ENCODE measurements around the gene MYBPC3. TPM values are rescaled to one million over a fixed set of nuclear protein-coding genes. Genes with fewer than 3 reads are reported as not detected.

MYBPC3 gene
- total RNA-seq (1,000 to 10,000 TPM; 1,404 to 3,138 (median 2,490) TPM), polyA plus RNA-seq (1,000 to 10,000 TPM in 1 of 2 donors, 100 to 1,000 TPM in 1; 484 to 2,250 TPM)
- long read RNA-seq, donor 1, partial matches to known transcripts, result 2,546 of 3,954 reads
- long read RNA-seq, donor 1, other reads (novel, unspliced or antisense), result 1,408 of 3,954 reads
- long read RNA-seq, donor 2, partial matches to known transcripts, result 4,450 of 7,670 reads
- long read RNA-seq, donor 2, other reads (novel, unspliced or antisense), result 3,220 of 7,670 reads
- long read RNA-seq, donor 3, partial matches to known transcripts, result 3,314 of 4,565 reads
- long read RNA-seq, donor 3, other reads (novel, unspliced or antisense), result 1,251 of 4,565 reads

- peak; percentile 57 to 74 for DNase-seq
- peak within 1 kb of the TSS; percentile 83 to 99 (median 96) for H3K27ac ChIP-seq
These were observed at the start of gene MYBPC3 for GRCh38 chr11:47352556-47352955. MYBPC3 (minus strand) TSS chr11:47352702; CDS start chr11:47352647, 55 bp downstream.

DNA sequence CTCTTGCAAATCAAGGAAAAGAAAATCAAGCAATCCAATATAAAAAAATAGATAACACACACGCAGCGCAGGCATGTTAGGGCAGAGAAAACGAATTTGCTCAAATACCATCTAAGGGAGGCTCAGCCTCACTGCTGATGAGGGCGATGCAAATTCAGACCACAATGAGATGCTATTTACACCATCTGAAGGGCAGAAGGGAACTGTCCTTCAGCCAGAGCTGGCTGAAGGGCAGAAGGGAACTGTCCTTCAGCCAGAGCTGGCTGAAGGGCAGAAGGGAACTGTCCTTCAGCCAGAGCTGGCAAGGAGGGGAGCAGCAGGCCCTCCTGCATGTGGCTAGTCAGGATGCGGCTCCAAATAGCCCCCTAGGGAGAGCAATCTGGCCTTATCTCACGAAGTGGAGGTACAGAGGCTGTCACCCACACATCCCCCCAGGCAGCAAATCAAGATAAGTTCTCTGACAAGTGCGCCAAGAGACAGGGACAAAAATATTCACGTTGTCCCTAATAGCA lies 48.3 kb upstream of the MYBPC3 start:
- peak overlapping the region; percentile 67 to 95 (median 90) for H3K27ac ChIP-seq
- intact Hi-C loops (cut with DNase I), result no loop called here

More at GRCh38 chr11:47352556-47352955, at the start of gene MYBPC3:
- Histone ChIP-seq H3K4me3 (peak within 1 kb of the TSS; percentile 44 to 77 (median 63)), H3K36me3 (peaks cover 0 to 40% (median 0%) of the 10 kb centered on the region in 9 donors), H3K27me3 (no peaks in the 10 kb centered on the region), H3K4me1 (peaks cover 0 to 31% (median under 1%) of the 10 kb centered on the region in 9 donors), H3K9me3 (no peaks in the 10 kb centered on the region)
- intact Hi-C loops (cut with DNase I), result loop anchor here in 9 of 10 donors (2.0 to 10.0 kb wide), 9 partner anchors 78 to 468 kb away; partner anchors contain the start of genes MADD (in 5 of the 9) and PACSIN3 (in 3 of the 9)
- WGBS, 2 donors, result 38 to 61% methylated on average over 5 of the region's 5 CpGs
- no peak for TF ChIP-seq CTCF (IDR thresholded peaks at IDR 0.05)
- peak; percentile 26 to 73 (median 63) for ATAC-seq

DNA sequence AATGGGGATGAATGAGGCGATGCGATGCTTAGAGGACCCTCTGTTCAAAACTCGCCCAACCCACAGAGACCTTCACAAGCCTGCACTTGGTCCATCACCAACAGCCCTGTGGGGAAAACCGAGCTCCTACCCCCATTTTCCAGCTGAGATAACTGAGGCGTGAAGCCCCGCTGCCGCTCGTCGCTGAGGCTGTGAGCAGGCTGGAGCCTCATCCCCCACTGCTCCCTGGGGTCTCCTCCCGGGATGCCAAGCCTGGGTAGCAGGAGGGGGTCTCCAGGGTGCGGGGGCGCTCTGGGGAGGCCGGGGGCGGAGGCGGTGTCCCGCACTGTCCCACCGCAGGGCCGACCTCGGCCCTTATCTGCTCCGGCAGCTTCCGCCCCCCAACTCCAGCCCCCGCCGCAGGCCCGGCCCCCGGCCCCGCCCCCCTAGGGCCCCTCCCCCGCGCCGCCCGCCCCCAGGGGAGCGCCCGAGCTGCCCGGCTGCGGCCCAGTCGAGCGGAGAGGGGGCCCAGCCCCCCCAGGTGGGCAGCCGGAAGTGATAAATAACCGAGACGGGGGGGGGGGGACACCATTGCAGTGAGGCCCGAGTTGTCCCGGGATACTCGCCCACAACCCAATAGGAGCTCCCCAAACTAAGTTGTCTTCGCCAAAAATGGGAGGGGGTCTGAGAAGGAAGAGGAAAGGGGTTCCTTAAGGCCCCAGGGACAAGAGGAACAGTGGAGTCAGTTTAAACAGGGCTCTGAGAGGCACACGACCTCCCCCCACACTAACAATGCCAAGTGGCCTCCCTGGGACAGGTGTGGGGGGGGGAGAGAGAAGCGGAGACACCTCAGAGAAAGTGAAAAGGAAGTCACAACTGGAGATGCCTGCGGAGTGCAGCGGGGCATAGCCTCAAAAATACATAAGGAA lies 47.6 kb upstream of the MYBPC3 start:
- H3K36me3 ChIP-seq, result no peaks in the 10 kb centered on the region
- TF ChIP-seq CTCF (IDR thresholded peaks at IDR 0.05), result no peak
- peak overlapping the region; percentile 43 to 68 (median 58) for H3K4me3 ChIP-seq
- peaks cover 9 to 38% (median 21%) of the 10 kb centered on the region in 9 donors for H3K4me1 ChIP-seq
- 8 to 9% methylated on average over 44 to 47 of the region's 47 CpGs for WGBS, 2 donors
- H3K27me3 ChIP-seq, result no peaks in the 10 kb centered on the region
- intact Hi-C loops (cut with DNase I), result no loop called here
- no peaks in the 10 kb centered on the region for H3K9me3 ChIP-seq
- ATAC-seq (peak; percentile 56 to 85 (median 77)), DNase-seq (no peak)
- peak overlapping the region; percentile 67 to 95 (median 90) for H3K27ac ChIP-seq

More for the DNA sequence above, 48.3 kb upstream of the MYBPC3 start:
- no peaks in the 10 kb centered on the region for H3K9me3 ChIP-seq
- no peak for TF ChIP-seq CTCF (IDR thresholded peaks at IDR 0.05)
- ATAC-seq (peak; percentile 77 to 95 (median 89)), DNase-seq (no peak)
- H3K27me3 ChIP-seq, result no peaks in the 10 kb centered on the region
- peak overlapping the region in 9 of 10 donors; percentile 43 to 68 (median 58) for H3K4me3 ChIP-seq
- H3K36me3 ChIP-seq, result no peaks in the 10 kb centered on the region
- peaks cover 8 to 31% (median 15%) of the 10 kb centered on the region in 9 donors for H3K4me1 ChIP-seq
- WGBS, 2 donors, result 19 to 22% methylated on average over 8 of the region's 8 CpGs

- WGBS, 2 donors, result 90 to 100% methylated on average over 1 of the region's 1 CpG
- DNase-seq (no peak), ATAC-seq (no peak)
- Histone ChIP-seq H3K27me3 (no peaks in the 10 kb centered on the region), H3K4me1 (peaks cover 11 to 52% (median 32%) of the 10 kb centered on the region in 9 donors), H3K4me3 (no peak overlapping the region), H3K27ac (peak overlapping the region in 2 of 10 donors; percentile 11 to 90), H3K9me3 (no peaks in the 10 kb centered on the region), H3K36me3 (no peaks in the 10 kb centered on the region)
- no peak for TF ChIP-seq CTCF (IDR thresholded peaks at IDR 0.05)
- intact Hi-C loops (cut with DNase I), result no loop called here
These were observed 46.0 kb upstream of the MYBPC3 start for GRCh38 chr11:47398551-47398950.
